MCF 10A (cell line): Measurements from ENCODE around the gene GTSF1L. TPM values are rescaled to one million over a fixed set of nuclear protein-coding genes. Genes with fewer than 3 reads are reported as not detected.

Source experiments
- BruUV-seq: library from RNA; stranded (reverse); fragments of 400-500 nt; replicated peaks from 2 replicates; lab custom pipeline; 2021; lab: Mats Ljungman, UMichigan
- CTCF ChIA-PET: fragments of 300-600 bp; sonication (Branson Sonifier 250); formaldehyde crosslinking; extraction: SDS; loops from one replicate; lab custom pipeline; 2021; ENCODE audit warnings: antibody characterized with exemption, inconsistent platforms; lab: Yijun Ruan, JAX
- POLR2A ChIA-PET: fragments of 300-600, 350-650 bp; sonication (Branson Sonifier 250); formaldehyde crosslinking; extraction: SDS; loops from one replicate; lab custom pipeline; 2020; ENCODE audit warnings: antibody characterized with exemption, inconsistent platforms; lab: Yijun Ruan, JAX
- DNase-seq: peaks from one replicate; pipeline ENCODE4 v3.0.0-alpha.2; 2018; ENCODE audit not compliant: unreplicated experiment
- H3K27ac Mint-ChIP-seq: one replicate; pipeline ENCODE4 v1.8.0; 2022; ENCODE audit warnings: mild to moderate bottlenecking, low read depth, mixed read lengths; ENCODE audit not compliant: unreplicated experiment
- H3K27me3 Mint-ChIP-seq: one replicate; pipeline ENCODE4 v1.8.0; 2022; ENCODE audit warnings: mixed read lengths; ENCODE audit not compliant: insufficient read depth, unreplicated experiment
- H3K36me3 Mint-ChIP-seq: one replicate; pipeline ENCODE4 v1.8.0; 2022; ENCODE audit warnings: mild to moderate bottlenecking, moderate library complexity, mixed read lengths; ENCODE audit not compliant: insufficient read depth, unreplicated experiment
- H3K4me1 Mint-ChIP-seq: one replicate; pipeline ENCODE4 v1.8.0; 2022; ENCODE audit warnings: mixed read lengths; ENCODE audit not compliant: insufficient read depth, unreplicated experiment
- H3K4me3 Mint-ChIP-seq: one replicate; pipeline ENCODE4 v1.8.0; 2022; ENCODE audit warnings: mild to moderate bottlenecking, moderate library complexity, mixed read lengths; ENCODE audit not compliant: unreplicated experiment
- H3K9me3 Mint-ChIP-seq: one replicate; pipeline ENCODE4 v1.8.0; 2022; ENCODE audit warnings: mixed read lengths; ENCODE audit not compliant: unreplicated experiment
- intact Hi-C: fragments of 100-400 bp; cut with micrococcal nuclease; formaldehyde crosslinking; loops from 2 replicates; pipeline ENCODE4 v1.14.1; 2022
- total RNA-seq: library from RNA; stranded (reverse); gene quantifications from 2 replicates; pipeline ENCODE4 v1.2.3, GENCODE V29; 2022
- TF ChIP-seq, protein P1 (sequence below): fragments of 200-600 bp; IDR thresholded peaks from one replicate; pipeline ENCODE4 v1.8.0; 2022; ENCODE audit warnings: antibody characterized with exemption, mild to moderate bottlenecking; ENCODE audit not compliant: unreplicated experiment

Gene GTSF1L
- total RNA-seq, 1 experiment from 2014 or later: not detected

GRCh38 chr20:43744151-43744611, 17.4 kb upstream of the GTSF1L start:
- intact Hi-C loops: no loop called here
- peaks cover 5% of the 10 kb centered on the region for H3K4me1 Mint-ChIP-seq
- no peaks in the 10 kb centered on the region for H3K9me3 Mint-ChIP-seq
- no peaks in the 10 kb centered on the region for H3K27me3 Mint-ChIP-seq
- CTCF ChIA-PET: interaction anchor here (0.8 to 16.1 kb wide), 5 partner anchors 16 to 341 kb away, joined by 3 to 521 read pairs (median 4); no protein-coding TSS in a partner anchor
- POLR2A ChIA-PET: interaction anchor here (0.7 to 1.1 kb wide), 2 partner anchors 349 to 354 kb away, joined by 3 to 4 read pairs; no protein-coding TSS in a partner anchor
- H3K4me3 Mint-ChIP-seq: no peak overlapping the region
- H3K36me3 Mint-ChIP-seq: no peaks in the 10 kb centered on the region
- BruUV-seq: no TSS peak
- TF ChIP-seq, protein P1, sequence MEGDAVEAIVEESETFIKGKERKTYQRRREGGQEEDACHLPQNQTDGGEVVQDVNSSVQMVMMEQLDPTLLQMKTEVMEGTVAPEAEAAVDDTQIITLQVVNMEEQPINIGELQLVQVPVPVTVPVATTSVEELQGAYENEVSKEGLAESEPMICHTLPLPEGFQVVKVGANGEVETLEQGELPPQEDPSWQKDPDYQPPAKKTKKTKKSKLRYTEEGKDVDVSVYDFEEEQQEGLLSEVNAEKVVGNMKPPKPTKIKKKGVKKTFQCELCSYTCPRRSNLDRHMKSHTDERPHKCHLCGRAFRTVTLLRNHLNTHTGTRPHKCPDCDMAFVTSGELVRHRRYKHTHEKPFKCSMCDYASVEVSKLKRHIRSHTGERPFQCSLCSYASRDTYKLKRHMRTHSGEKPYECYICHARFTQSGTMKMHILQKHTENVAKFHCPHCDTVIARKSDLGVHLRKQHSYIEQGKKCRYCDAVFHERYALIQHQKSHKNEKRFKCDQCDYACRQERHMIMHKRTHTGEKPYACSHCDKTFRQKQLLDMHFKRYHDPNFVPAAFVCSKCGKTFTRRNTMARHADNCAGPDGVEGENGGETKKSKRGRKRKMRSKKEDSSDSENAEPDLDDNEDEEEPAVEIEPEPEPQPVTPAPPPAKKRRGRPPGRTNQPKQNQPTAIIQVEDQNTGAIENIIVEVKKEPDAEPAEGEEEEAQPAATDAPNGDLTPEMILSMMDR: no peak
- H3K27ac Mint-ChIP-seq: no peak overlapping the region
- no peak for DNase-seq

DNA sequence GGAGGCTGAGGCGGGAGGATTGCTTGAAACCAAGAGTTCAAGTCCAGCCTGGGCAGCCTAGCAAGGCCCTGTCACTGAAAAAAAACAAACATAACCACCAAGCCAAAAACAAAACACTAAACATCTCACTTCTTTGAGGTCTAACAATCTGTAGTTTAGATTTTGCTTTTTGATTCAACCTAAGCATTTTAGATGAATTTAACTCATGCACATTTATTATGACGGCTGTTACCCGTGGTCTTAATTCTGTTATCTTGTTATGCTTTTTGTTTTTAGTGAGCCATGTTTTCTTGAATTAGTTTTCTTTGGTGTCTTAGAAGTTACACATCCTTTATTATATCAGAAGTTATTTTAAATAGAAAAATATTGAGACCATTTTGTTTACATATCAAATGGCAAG, 13.8 kb upstream of the GTSF1L start:
- no TSS peak for BruUV-seq

GRCh38 chr20:43739148-43739749, 12.4 kb upstream of the GTSF1L start:
- intact Hi-C loops: no loop called here
- H3K4me3 Mint-ChIP-seq: no peak overlapping the region
- no peak for DNase-seq
- no peak overlapping the region for H3K27ac Mint-ChIP-seq
- H3K9me3 Mint-ChIP-seq: no peaks in the 10 kb centered on the region
- POLR2A ChIA-PET: interaction anchor here (0.9 kb wide), 1 partner anchor 26 kb away, joined by 3 read pairs; no protein-coding TSS in a partner anchor
- BruUV-seq: no TSS peak
- no peaks in the 10 kb centered on the region for H3K4me1 Mint-ChIP-seq
- no peaks in the 10 kb centered on the region for H3K36me3 Mint-ChIP-seq
- no peaks in the 10 kb centered on the region for H3K27me3 Mint-ChIP-seq
- TF ChIP-seq, protein P1: no peak
- CTCF ChIA-PET: interaction anchor here (0.6 to 2.3 kb wide), 6 partner anchors 8 to 341 kb away, joined by 3 to 14 read pairs (median 3); no protein-coding TSS in a partner anchor

More for the DNA sequence above, 13.8 kb upstream of the GTSF1L start:
- CTCF ChIA-PET: interaction anchor here (0.7 to 2.3 kb wide), 3 partner anchors 10 to 373 kb away, joined by 3 to 14 read pairs (median 4); no protein-coding TSS in a partner anchor
- intact Hi-C loops: no loop called here
- Mint-ChIP-seq H3K27me3 (no peaks in the 10 kb centered on the region), H3K4me3 (no peak overlapping the region), H3K4me1 (no peaks in the 10 kb centered on the region), H3K9me3 (no peaks in the 10 kb centered on the region), H3K27ac (no peak overlapping the region), H3K36me3 (no peaks in the 10 kb centered on the region)
- no peak for DNase-seq
- POLR2A ChIA-PET: interaction anchor here (1.2 kb wide), 1 partner anchor 13 kb away, joined by 3 read pairs; no protein-coding TSS in a partner anchor
- TF ChIP-seq, protein P1: no peak

DNA sequence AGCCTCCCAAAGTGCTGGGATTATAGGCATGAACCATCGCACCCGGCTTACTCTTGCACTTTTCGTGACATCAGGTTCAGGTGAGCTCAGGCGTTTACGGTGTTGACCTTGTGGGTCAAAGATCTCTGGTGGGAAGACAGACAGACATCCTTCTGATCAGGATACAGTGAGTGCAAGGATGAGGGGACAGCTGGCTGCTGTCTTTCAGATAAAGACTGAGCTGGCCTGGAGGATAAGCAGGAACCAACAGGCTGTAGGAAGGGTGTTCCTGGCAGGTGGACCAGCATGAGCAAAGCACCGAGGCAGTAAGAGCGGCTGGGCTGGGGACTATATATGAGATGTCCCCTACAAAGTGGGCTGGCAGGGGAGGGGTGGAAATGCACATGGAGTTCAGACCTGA, 11.1 kb upstream of the GTSF1L start:
- ChIA-PET CTCF (interaction anchor here (0.7 to 3.2 kb wide), 3 partner anchors 12 to 286 kb away, joined by 3 to 32 read pairs (median 3); no protein-coding TSS in a partner anchor), POLR2A (no interaction called here)
- no TSS peak for BruUV-seq
- intact Hi-C loops: no loop called here
- H3K27ac Mint-ChIP-seq: no peak overlapping the region
- TF ChIP-seq, protein P1: no peak
- H3K36me3 Mint-ChIP-seq: no peaks in the 10 kb centered on the region
- H3K4me1 Mint-ChIP-seq: no peaks in the 10 kb centered on the region
- peaks cover 2% of the 10 kb centered on the region for H3K27me3 Mint-ChIP-seq
- no peak for DNase-seq
- H3K4me3 Mint-ChIP-seq: no peak overlapping the region
- no peaks in the 10 kb centered on the region for H3K9me3 Mint-ChIP-seq
